GM20000 (cell line): ENCODE measurements around the gene PFKP.

Experiments used
- DNase-seq: peaks from one replicate; pipeline ENCODE4 v3.0.0; 2012; ENCODE audit warnings: low spot score
- TF ChIP-seq, protein P1 (sequence below): IDR thresholded peaks from 2 replicates; pipeline ENCODE4 v1.5.1; 2012; ENCODE audit warnings: mild to moderate bottlenecking, control low read depth; ENCODE audit errors: extremely low read depth, missing control alignments

Gene PFKP

DNA sequence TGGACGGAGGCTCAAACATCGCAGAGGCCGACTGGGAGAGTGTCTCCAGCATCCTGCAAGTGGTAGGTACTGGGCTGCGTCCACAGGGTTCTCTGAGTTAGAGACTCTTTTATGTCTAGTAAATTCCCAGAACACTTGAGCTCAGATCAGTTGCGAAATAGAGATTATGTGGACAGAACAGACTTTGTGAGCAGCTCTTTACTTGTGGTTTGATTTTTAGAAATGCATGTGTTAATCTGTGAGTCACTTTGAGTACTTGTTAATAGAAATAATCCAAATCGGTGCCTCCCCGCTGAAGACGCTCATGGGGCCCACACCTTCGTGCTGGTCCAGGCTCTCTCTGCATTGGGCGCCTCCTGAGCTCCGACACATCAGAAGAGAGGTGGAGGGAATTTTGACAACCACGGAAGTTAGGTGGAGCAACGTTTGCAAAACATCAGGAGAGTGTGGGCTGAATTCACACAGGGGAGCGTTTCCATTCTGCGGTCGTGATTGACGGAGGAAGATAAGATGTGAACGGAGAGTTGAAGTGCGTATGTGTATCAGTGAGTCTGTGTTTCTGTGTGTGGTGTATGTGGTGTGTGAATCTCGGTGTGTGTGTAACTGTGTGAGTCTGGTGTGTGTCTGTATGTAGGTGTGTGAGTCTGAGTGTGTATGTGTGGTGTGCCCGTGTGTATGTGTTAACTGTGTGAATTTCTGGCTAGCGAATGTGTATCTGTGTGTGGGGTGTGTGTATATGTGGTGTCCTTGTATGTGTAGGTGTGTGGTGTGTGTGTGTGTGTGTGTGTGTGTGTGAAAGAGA is 32.1 kb downstream of the PFKP start:
- no peak for DNase-seq
- TF ChIP-seq, protein P1, sequence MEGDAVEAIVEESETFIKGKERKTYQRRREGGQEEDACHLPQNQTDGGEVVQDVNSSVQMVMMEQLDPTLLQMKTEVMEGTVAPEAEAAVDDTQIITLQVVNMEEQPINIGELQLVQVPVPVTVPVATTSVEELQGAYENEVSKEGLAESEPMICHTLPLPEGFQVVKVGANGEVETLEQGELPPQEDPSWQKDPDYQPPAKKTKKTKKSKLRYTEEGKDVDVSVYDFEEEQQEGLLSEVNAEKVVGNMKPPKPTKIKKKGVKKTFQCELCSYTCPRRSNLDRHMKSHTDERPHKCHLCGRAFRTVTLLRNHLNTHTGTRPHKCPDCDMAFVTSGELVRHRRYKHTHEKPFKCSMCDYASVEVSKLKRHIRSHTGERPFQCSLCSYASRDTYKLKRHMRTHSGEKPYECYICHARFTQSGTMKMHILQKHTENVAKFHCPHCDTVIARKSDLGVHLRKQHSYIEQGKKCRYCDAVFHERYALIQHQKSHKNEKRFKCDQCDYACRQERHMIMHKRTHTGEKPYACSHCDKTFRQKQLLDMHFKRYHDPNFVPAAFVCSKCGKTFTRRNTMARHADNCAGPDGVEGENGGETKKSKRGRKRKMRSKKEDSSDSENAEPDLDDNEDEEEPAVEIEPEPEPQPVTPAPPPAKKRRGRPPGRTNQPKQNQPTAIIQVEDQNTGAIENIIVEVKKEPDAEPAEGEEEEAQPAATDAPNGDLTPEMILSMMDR: no peak

DNA sequence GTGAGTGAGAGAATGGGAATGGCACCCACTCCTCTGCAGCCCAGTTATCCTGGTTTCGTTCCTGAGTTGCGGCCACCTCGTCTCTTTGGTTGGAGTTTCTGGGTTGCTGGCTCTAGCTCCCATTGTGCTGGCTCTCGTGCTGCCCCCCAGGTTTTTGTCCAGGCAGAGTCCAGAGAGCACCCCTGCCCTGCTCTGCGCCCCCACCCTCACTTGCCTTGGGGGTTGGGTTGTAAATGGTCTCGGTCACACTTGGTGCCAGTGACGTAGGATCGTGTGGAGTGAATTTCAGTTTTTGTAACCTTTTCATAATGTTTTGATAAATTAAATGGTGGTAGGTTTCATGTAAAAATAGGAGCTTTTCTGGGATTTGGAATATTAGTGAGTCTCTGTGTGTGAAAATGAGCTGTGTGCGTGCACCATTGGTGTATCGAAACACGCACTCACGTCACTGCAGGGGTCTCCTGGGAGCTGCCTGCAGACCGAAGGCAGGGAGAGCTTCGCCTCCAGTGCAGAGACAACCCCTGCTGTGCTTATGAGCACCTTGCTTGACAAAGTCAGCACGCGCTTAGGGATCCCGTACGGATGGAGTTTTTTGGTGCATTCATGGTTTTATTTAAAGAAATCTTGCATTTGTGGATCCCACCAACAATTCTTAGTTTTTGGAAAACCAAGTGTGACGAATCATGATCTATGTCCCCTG is 32.9 kb downstream of the PFKP start:
- DNase-seq: no peak
- TF ChIP-seq, protein P1: no peak

DNA sequence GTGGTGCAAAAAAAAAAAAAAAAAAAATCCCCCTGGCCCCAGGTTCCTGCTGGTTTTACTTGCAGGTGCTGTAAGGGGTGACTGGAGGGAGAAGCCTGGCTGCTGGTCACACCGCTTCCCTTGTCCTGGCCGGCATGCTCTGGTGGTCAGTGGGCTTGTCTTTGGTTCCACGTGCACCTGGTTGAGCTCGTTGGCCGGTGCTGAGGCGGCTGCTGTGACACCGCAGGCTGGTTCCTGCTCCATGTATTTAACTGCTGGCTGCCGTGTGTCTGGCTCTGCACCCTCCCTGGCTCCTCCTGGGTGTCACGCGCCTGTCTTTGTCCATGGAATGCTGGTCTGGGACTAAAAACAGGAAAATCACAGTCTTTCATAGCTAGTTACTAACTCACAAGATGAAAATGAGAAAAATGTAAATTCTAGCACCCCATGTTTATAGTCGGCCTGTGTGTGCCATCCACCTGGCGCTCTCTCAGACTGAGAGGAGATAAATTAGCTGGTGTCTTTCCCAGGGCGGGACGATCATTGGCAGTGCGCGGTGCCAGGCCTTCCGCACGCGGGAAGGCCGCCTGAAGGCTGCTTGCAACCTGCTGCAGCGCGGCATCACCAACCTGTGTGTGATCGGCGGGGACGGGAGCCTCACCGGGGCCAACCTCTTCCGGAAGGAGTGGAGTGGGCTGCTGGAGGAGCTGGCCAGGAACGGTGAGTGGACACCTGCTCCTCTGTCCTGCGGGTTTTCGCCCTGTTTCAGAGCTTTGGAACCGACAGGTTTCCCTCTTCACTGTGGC is 33.7 kb downstream of the PFKP start:
- no peak for DNase-seq
- TF ChIP-seq, protein P1: no peak

- no peak for DNase-seq
- TF ChIP-seq, protein P1: no peak
Measured at GRCh38 chr10:3102720-3103427, 35.5 kb downstream of the PFKP start.

DNA sequence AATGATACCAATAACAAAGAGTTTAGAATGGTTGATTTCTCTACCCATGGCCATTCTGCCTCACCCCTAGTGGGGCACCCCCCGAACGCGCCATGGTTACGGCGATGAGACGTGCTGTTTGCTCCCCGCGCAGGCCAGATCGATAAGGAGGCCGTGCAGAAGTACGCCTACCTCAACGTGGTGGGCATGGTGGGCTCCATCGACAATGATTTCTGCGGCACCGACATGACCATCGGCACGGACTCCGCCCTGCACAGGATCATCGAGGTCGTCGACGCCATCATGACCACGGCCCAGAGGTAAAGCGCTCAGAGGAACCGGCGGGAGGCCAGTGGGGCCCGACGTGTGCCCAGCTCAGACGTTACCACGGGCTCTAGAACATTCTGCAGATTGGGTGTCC is 36.3 kb downstream of the PFKP start:
- TF ChIP-seq, protein P1: no peak
- no peak for DNase-seq

DNA sequence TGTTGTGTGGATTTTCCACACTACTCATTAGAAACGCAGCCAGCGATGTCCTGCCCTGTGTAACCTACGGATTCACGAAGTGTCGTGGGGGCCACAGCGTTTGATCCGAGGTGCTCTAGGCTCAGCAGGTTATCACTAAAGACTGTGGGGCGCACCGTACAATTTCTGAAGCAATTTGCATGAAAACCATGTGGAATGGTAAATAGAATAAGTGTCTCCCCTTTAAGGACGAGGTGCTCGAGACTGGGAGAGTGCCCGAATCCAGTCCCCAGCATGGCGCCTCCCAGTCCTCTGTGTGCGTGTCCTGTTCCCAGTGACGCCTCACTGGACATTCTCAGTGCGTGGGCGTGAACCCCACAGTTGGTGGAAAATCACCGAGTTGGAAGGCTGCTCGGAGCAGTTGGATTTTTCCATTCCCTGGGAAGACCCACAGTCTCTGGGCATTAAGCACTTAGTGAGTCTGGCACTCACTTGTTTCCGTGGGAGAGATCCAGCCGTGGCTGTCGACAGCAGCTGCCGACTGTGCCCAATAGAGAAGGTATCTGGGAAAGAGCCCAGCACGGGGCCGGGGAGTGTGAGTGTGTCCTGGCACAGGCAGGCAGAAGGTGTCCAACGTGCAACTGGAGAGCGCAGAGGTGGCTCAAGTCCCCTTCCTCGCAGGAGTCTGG is 37.0 kb downstream of the PFKP start:
- TF ChIP-seq, protein P1: no peak
- no peak for DNase-seq
